ENCODE results near the gene VEGFC. TPM values are rescaled to one million over a fixed set of nuclear protein-coding genes. Genes with fewer than 3 reads are reported as not detected.
A peak's percentile ranks its signal among the peaks of the same experiment; 100 is the strongest.

The VEGFC gene
- total RNA-seq, 1 experiment from 2014 or later = 8.7 TPM

GRCh38 chr4:176839656-176840055 lies 46.9 kb upstream of the VEGFC start:
- Histone ChIP-seq H3K9me3 (ENCODE audit: insufficient read depth, low read depth) (no peaks in the 10 kb centered on the region), H3F3A (ENCODE audit: insufficient read depth, low read depth) (no peaks in the 10 kb centered on the region), H3K4me3 (no peak overlapping the region), H3K36me3 (ENCODE audit: low read depth) (no peaks in the 10 kb centered on the region), H3K27ac (no peak overlapping the region), H3K27me3 (ENCODE audit: insufficient read depth, low read depth) (no peaks in the 10 kb centered on the region), H3K9me2 (ENCODE audit: insufficient read depth) (no peaks in the 10 kb centered on the region), H4K20me1 (ENCODE audit: insufficient read depth) (no peaks in the 10 kb centered on the region), H3K79me2 (ENCODE audit: low read depth) (no peaks in the 10 kb centered on the region), H2AFZ (no peak overlapping the region), H3K4me2 (no peak overlapping the region), H3K4me1 (replicated peaks; ENCODE audit: insufficient read depth) (peaks cover 5% of the 10 kb centered on the region; the same call in 1 of the 2 replicates)
- no peak for DNase-seq
- ChIA-PET CTCF (no interaction called here), POLR2A (ENCODE audit: unreplicated experiment) (no interaction called here)
- no peak for TF ChIP-seq EZH2 (IDR thresholded peaks at IDR 0.05; ENCODE audit: low read depth)
- TF ChIP-seq, protein P1, sequence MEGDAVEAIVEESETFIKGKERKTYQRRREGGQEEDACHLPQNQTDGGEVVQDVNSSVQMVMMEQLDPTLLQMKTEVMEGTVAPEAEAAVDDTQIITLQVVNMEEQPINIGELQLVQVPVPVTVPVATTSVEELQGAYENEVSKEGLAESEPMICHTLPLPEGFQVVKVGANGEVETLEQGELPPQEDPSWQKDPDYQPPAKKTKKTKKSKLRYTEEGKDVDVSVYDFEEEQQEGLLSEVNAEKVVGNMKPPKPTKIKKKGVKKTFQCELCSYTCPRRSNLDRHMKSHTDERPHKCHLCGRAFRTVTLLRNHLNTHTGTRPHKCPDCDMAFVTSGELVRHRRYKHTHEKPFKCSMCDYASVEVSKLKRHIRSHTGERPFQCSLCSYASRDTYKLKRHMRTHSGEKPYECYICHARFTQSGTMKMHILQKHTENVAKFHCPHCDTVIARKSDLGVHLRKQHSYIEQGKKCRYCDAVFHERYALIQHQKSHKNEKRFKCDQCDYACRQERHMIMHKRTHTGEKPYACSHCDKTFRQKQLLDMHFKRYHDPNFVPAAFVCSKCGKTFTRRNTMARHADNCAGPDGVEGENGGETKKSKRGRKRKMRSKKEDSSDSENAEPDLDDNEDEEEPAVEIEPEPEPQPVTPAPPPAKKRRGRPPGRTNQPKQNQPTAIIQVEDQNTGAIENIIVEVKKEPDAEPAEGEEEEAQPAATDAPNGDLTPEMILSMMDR (conservative IDR thresholded peaks at IDR 0.05) = no peak
- BruUV-seq (replicated peaks) = no TSS peak
- intact Hi-C loops (cut with micrococcal nuclease; ENCODE audit: unreplicated experiment) = loop anchor here (2.0 kb wide), 1 partner anchor 45 kb away; no protein-coding TSS in a partner anchor

GRCh38 chr4:176838601-176839433 lies 46.1 kb upstream of the VEGFC start:
- Histone ChIP-seq H3K4me1 (replicated peaks; ENCODE audit: insufficient read depth) (peaks cover 5% of the 10 kb centered on the region; the same call in 1 of the 2 replicates), H3K4me3 (no peak overlapping the region), H4K20me1 (ENCODE audit: insufficient read depth) (no peaks in the 10 kb centered on the region), H3K36me3 (ENCODE audit: low read depth) (no peaks in the 10 kb centered on the region), H3K9me3 (ENCODE audit: insufficient read depth, low read depth) (no peaks in the 10 kb centered on the region), H3K4me2 (no peak overlapping the region), H3F3A (ENCODE audit: insufficient read depth, low read depth) (no peaks in the 10 kb centered on the region), H2AFZ (no peak overlapping the region), H3K9me2 (ENCODE audit: insufficient read depth) (no peaks in the 10 kb centered on the region), H3K27ac (no peak overlapping the region), H3K79me2 (ENCODE audit: low read depth) (no peaks in the 10 kb centered on the region), H3K27me3 (ENCODE audit: insufficient read depth, low read depth) (no peaks in the 10 kb centered on the region)
- ChIA-PET POLR2A (ENCODE audit: unreplicated experiment) (no interaction called here), CTCF (no interaction called here)
- intact Hi-C loops (cut with micrococcal nuclease; ENCODE audit: unreplicated experiment) = loop anchor here (2.0 kb wide), 1 partner anchor 44 kb away; no protein-coding TSS in a partner anchor
- TF ChIP-seq, protein P1 (conservative IDR thresholded peaks at IDR 0.05) = no peak
- no peak for TF ChIP-seq EZH2 (IDR thresholded peaks at IDR 0.05; ENCODE audit: low read depth)
- BruUV-seq (replicated peaks) = no TSS peak
- DNase-seq = no peak

- Histone ChIP-seq H3F3A (ENCODE audit: insufficient read depth, low read depth) (no peaks in the 10 kb centered on the region), H3K9me3 (ENCODE audit: insufficient read depth, low read depth) (no peaks in the 10 kb centered on the region), H3K4me2 (peak overlapping the region; percentile 19; the same call in 1 of the 2 replicates), H3K79me2 (ENCODE audit: low read depth) (no peaks in the 10 kb centered on the region), H3K36me3 (ENCODE audit: low read depth) (no peaks in the 10 kb centered on the region), H3K9me2 (ENCODE audit: insufficient read depth) (no peaks in the 10 kb centered on the region), H4K20me1 (ENCODE audit: insufficient read depth) (no peaks in the 10 kb centered on the region), H3K27me3 (ENCODE audit: insufficient read depth, low read depth) (no peaks in the 10 kb centered on the region), H3K4me1 (replicated peaks; ENCODE audit: insufficient read depth) (peaks cover 5% of the 10 kb centered on the region; the same call in 1 of the 2 replicates), H3K27ac (no peak overlapping the region), H2AFZ (0 out of 2 replicates have a peak overlapping the region, but pooled peaks have one; percentile 58), H3K4me3 (no peak overlapping the region)
- no TSS peak for BruUV-seq (replicated peaks)
- ChIA-PET POLR2A (ENCODE audit: unreplicated experiment) (no interaction called here), CTCF (interaction anchor here (1.2 kb wide), 1 partner anchor 129 kb away, joined by 5 read pairs; no protein-coding TSS in a partner anchor)
- no peak for TF ChIP-seq EZH2 (IDR thresholded peaks at IDR 0.05; ENCODE audit: low read depth)
- TF ChIP-seq, protein P1 (conservative IDR thresholded peaks at IDR 0.05) = no peak
- intact Hi-C loops (cut with micrococcal nuclease; ENCODE audit: unreplicated experiment) = no loop called here
- DNase-seq = no peak
Measured at GRCh38 chr4:176837169-176837895, 44.6 kb upstream of the VEGFC start.
